RWPE2 (cell line): ENCODE measurements around the gene CELF1.
"Not testable (repeated sequence)": the region's sequence is repeated elsewhere in the genome, so short reads cannot be mapped to it uniquely, and the experiment has no call there.

ENCODE experiments used
- ATAC-seq: fragments of 200-7000 bp; cut with Tn5 transposase; 3 replicates; pipeline ENCODE4 v1.9.1; 2021; ENCODE audit warnings: low read depth
- DNase-seq: peaks from one replicate; pipeline ENCODE4 v3.0.0-alpha.2; 2020; ENCODE audit warnings: low spot score
- H3K27ac ChIP-seq: fragments of 450-650 bp; 2 replicates; pipeline ENCODE4 v1.5.1; 2017; ENCODE audit warnings: mild to moderate bottlenecking; ENCODE audit not compliant: poor library complexity, severe bottlenecking
- H3K27me3 ChIP-seq: fragments of 250-450 bp; sonication (Bioruptor Pico); 2 replicates; pipeline ENCODE4 v1.5.1; 2021; ENCODE audit warnings: mild to moderate bottlenecking, moderate library complexity; ENCODE audit not compliant: insufficient read depth, poor library complexity, severe bottlenecking
- H3K36me3 ChIP-seq: fragments of 250-450 bp; sonication (Bioruptor Pico); 2 replicates; pipeline ENCODE4 v1.5.1; 2020; ENCODE audit warnings: low read depth, mild to moderate bottlenecking, moderate library complexity
- H3K4me1 ChIP-seq: fragments of 250-450 bp; sonication (Bioruptor Pico); 2 replicates; pipeline ENCODE4 v1.5.1; 2021; ENCODE audit warnings: mild to moderate bottlenecking, moderate library complexity; ENCODE audit not compliant: insufficient read depth, poor library complexity, severe bottlenecking
- H3K4me3 ChIP-seq: fragments of 250-450 bp; sonication (Bioruptor Pico); 2 replicates; pipeline ENCODE4 v1.5.1; 2021; ENCODE audit warnings: mild to moderate bottlenecking, moderate library complexity; ENCODE audit not compliant: severe bottlenecking
- H3K9me3 ChIP-seq: fragments of 250-450 bp; sonication (Bioruptor Pico); 2 replicates; pipeline ENCODE4 v1.5.1; 2021; ENCODE audit warnings: mild to moderate bottlenecking, moderate library complexity; ENCODE audit not compliant: severe bottlenecking
- TF ChIP-seq, protein P1 (sequence below): fragments of 450-650 bp; IDR thresholded peaks from one replicate; pipeline ENCODE4 v1.5.1; 2017; ENCODE audit warnings: mild to moderate bottlenecking, moderate library complexity; ENCODE audit not compliant: poor library complexity, severe bottlenecking

The CELF1 gene

GRCh38 chr11:47461876-47462275, 91.1 kb downstream of the CELF1 start:
- Histone ChIP-seq H3K36me3 (peaks cover 51% of the 10 kb centered on the region), H3K4me1 (no peaks in the 10 kb centered on the region), H3K4me3 (no peak overlapping the region), H3K27me3 (no peaks in the 10 kb centered on the region), H3K27ac (no peak overlapping the region), H3K9me3 (no peaks in the 10 kb centered on the region)
- no peak for DNase-seq
- ATAC-seq, result no peak
- TF ChIP-seq, protein P1, sequence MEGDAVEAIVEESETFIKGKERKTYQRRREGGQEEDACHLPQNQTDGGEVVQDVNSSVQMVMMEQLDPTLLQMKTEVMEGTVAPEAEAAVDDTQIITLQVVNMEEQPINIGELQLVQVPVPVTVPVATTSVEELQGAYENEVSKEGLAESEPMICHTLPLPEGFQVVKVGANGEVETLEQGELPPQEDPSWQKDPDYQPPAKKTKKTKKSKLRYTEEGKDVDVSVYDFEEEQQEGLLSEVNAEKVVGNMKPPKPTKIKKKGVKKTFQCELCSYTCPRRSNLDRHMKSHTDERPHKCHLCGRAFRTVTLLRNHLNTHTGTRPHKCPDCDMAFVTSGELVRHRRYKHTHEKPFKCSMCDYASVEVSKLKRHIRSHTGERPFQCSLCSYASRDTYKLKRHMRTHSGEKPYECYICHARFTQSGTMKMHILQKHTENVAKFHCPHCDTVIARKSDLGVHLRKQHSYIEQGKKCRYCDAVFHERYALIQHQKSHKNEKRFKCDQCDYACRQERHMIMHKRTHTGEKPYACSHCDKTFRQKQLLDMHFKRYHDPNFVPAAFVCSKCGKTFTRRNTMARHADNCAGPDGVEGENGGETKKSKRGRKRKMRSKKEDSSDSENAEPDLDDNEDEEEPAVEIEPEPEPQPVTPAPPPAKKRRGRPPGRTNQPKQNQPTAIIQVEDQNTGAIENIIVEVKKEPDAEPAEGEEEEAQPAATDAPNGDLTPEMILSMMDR, result no peak

DNA sequence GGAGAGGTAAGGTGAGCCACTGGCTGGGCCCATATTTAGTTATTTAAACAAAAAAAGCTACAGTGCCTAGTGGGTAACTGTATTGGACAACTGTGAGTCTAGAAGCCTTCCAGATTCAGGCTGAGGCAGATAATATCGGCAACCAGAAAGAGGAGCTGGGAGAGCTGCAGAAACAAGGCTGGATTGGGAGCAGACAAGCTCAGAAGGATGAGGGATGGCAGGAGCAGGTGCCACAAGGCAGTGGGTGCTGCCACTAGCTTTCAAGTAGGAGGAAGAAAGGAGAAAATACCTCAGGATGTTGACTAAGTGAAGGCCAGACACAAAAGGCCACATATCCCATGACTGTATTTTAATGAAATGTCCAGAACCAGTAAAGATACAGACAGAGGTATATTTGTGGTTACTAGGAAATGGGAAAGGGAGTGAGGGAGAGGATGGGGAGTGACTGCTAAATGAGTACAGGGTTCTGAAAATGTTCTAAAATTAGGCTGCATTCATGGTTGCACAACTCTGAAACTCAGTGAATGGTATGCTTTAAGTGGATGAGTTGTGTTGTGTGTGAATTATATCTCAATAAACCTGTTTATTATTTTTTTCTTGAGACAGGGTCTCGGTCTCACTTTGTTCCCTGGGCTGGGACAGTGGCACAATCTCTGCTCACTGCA, 92.2 kb downstream of the CELF1 start:
- no peaks in the 10 kb centered on the region for H3K4me1 ChIP-seq
- no peak overlapping the region for H3K27ac ChIP-seq
- H3K4me3 ChIP-seq, result no peak overlapping the region
- no peak for ATAC-seq
- peaks cover 43% of the 10 kb centered on the region for H3K36me3 ChIP-seq
- H3K9me3 ChIP-seq, result no peaks in the 10 kb centered on the region
- no peaks in the 10 kb centered on the region for H3K27me3 ChIP-seq
- DNase-seq, result no peak
- TF ChIP-seq, protein P1, result no peak

- TF ChIP-seq, protein P1, result peak; percentile 85
- not testable (repeated sequence) for H3K4me3 ChIP-seq, DNase-seq
Measured at GRCh38 chr11:47454258-47454671, 98.7 kb downstream of the CELF1 start.

DNA sequence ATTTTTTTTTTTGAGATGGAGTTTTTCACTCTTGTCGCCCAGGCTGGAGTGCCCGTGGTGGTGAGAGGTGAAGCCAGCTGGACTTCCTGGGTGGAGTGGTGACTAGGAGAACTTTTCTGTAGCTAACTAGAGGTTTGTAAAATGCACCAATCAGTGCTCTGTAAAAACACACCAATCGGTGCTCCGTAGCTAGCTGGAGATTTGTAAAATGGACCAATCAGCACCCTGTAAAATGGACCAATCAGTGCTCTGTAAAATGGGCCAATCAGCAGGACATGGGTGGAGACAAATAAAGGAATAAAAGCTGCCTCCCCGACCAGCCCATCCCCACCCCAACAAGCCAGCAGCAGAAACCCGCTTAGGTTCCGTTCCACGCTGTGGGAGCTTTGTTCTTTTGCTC, 99.6 kb downstream of the CELF1 start:
- Histone ChIP-seq H3K4me1 (no peaks in the 10 kb centered on the region), H3K36me3 (no peaks in the 10 kb centered on the region), H3K9me3 (no peaks in the 10 kb centered on the region), H3K4me3 (no peak overlapping the region), H3K27ac (no peak overlapping the region), H3K27me3 (no peaks in the 10 kb centered on the region)
- no peak for DNase-seq
- TF ChIP-seq, protein P1, result no peak
- ATAC-seq, result no peak

More at GRCh38 chr11:47454258-47454671, 98.7 kb downstream of the CELF1 start:
- not testable (repeated sequence) for H3K27ac ChIP-seq, H3K36me3 ChIP-seq, H3K9me3 ChIP-seq, H3K4me1 ChIP-seq, H3K27me3 ChIP-seq
- ATAC-seq, result peak; percentile 82

DNA sequence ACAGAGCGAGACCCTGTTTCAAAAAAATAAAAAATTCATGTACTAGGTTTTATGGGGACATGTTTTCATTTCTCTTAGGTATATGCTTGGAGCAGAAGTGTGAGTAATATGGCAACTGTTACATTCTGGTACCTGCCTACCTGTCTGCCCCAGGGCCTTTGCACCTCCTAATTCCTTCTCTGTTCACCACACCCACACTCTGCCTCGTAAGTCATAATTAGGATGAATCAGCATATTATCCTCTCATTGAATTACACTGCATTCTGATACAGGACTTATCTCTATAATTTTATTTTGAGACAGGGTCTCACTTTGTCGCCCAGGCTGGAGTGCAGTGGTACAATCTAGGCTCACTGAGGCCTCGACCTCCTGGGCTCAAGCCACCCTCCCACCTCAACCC, 100.9 kb downstream of the CELF1 start:
- no peak for DNase-seq
- TF ChIP-seq, protein P1, result no peak
- no peaks in the 10 kb centered on the region for H3K36me3 ChIP-seq
- H3K27me3 ChIP-seq, result no peaks in the 10 kb centered on the region
- no peak for ATAC-seq
- H3K4me1 ChIP-seq, result no peaks in the 10 kb centered on the region
- no peak overlapping the region for H3K27ac ChIP-seq
- no peaks in the 10 kb centered on the region for H3K9me3 ChIP-seq
- H3K4me3 ChIP-seq, result no peak overlapping the region
